Mucosa of stomach (tissue), 1 donor: ENCODE measurements around the gene HOMER1.

Source experiments
- H3K27me3 ChIP-seq: one replicate; pipeline ENCODE4 v1.7.0; 2013; ENCODE audit warnings: mild to moderate bottlenecking, low read length; ENCODE audit not compliant: control insufficient read depth, insufficient read depth
- H3K36me3 ChIP-seq: one replicate; pipeline ENCODE4 v1.7.0; 2013; ENCODE audit warnings: low read length; ENCODE audit not compliant: control insufficient read depth, insufficient read depth
- H3K4me1 ChIP-seq: one replicate; pipeline ENCODE4 v1.7.0; 2013; ENCODE audit warnings: mild to moderate bottlenecking, low read length; ENCODE audit not compliant: control insufficient read depth, insufficient read depth
- H3K4me3 ChIP-seq: one replicate; pipeline ENCODE4 v1.7.0; 2013; ENCODE audit warnings: low read length
- H3K9ac ChIP-seq: one replicate; pipeline ENCODE4 v1.7.0; 2013; ENCODE audit warnings: mild to moderate bottlenecking, low read length, moderate library complexity
- H3K9me3 ChIP-seq: one replicate; pipeline ENCODE4 v1.7.0; 2013; ENCODE audit warnings: mild to moderate bottlenecking, low read length, moderate library complexity; ENCODE audit not compliant: control insufficient read depth
- donor health status: Pancreatic carcinoma.

HOMER1 gene

GRCh38 chr5:79480991-79481390 is 32.9 kb downstream of the HOMER1 start:
- Histone ChIP-seq H3K9me3 (no peaks in the 10 kb centered on the region), H3K36me3 (no peaks in the 10 kb centered on the region), H3K4me3 (no peak overlapping the region), H3K9ac (no peak overlapping the region), H3K27me3 (no peaks in the 10 kb centered on the region), H3K4me1 (no peaks in the 10 kb centered on the region)

GRCh38 chr5:79475152-79475466 is 38.8 kb downstream of the HOMER1 start:
- H3K27me3 ChIP-seq: no peaks in the 10 kb centered on the region
- H3K9me3 ChIP-seq: no peaks in the 10 kb centered on the region
- H3K4me1 ChIP-seq: no peaks in the 10 kb centered on the region
- no peak overlapping the region for H3K4me3 ChIP-seq
- no peak overlapping the region for H3K9ac ChIP-seq
- H3K36me3 ChIP-seq: no peaks in the 10 kb centered on the region

DNA sequence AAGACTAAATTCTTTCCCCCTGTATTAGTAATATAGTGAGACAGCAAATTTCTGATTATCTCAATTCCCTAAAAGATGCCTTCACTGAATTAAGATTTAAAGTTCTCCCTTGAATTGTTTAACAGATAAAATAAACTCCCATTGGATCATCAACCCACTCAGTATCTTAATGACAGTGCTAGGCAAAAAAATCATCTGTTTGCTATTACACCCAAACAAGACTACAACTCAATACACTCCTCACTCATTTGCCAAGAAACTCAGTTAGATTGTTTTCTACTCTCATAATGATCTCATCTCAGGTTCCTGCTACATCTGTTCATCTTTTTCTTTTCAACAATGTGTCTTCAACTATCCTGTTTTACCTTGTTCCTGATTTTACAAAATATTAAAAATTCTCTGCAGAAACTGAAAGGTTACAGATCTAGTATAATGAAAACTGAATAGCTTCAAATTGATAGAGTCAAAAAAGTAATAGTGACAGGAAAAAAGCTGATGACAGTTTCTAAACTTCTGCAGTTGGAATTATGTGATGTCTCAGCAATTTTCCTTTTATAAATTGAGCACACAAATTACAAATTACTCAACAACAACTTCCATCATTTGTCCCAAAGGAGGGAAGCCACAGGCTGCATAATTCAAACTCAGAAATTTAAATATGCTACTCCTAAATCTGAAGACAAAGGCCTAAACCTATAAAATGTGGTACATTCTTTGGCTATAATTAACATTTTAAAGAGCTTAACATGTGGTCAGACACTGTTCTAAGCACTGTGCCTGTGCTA is 39.4 kb downstream of the HOMER1 start:
- H3K27me3 ChIP-seq: no peaks in the 10 kb centered on the region
- no peaks in the 10 kb centered on the region for H3K4me1 ChIP-seq
- no peaks in the 10 kb centered on the region for H3K9me3 ChIP-seq
- H3K4me3 ChIP-seq: no peak overlapping the region
- no peak overlapping the region for H3K9ac ChIP-seq
- H3K36me3 ChIP-seq: no peaks in the 10 kb centered on the region

DNA sequence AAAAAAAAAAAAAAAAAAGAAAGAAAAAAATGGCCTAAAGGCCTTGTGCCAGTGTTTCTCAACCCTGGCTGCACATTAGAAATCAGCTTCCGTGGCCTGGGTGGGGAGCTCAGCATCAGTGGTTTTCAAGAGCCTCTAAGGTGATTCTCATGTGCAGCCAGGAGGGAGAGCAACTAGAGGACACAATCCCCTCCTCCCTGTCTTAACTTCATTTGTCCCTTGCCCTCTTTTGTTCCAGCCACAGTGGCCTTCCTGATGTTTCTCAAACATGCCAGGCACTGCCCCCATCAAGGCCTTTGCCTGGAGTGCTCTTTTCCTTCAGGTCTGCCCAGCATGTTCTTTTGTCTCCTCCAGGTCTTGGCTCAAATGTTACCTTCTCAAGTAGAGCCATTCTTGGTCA is 42.4 kb downstream of the HOMER1 start:
- H3K4me3 ChIP-seq: no peak overlapping the region
- no peaks in the 10 kb centered on the region for H3K36me3 ChIP-seq

DNA sequence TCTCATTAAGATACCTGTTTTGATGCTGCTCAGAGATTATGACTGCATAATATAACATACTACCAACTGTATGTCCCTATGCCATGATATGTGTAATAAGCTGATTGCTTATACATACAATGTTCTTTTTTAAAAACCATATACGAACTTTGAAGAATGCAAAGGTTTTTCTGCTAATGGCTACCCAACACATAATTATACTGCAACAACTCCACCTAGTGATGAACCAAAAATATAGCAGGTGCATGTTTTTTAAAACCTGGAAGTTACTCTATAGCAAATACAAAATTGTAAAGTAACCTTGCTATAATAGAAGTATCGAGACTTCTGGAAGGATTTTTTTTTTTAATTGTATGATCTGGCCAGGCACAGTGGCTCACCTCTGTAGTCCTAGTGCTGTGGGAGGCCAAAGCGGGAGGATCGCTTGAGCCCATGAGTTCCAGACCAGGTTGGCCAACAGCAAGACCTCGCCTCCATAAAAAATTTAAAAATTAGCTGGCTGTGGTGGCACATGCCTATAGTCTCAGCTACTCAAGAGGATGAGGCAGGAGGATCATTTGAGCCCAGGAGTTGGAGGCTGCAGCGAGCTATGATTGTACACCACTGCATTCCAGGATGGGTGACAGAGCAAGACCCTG is 49.1 kb downstream of the HOMER1 start:
- H3K27me3 ChIP-seq: no peaks in the 10 kb centered on the region
- H3K4me1 ChIP-seq: no peaks in the 10 kb centered on the region
- no peak overlapping the region for H3K9ac ChIP-seq
- H3K36me3 ChIP-seq: no peaks in the 10 kb centered on the region
- H3K4me3 ChIP-seq: no peak overlapping the region
- H3K9me3 ChIP-seq: no peaks in the 10 kb centered on the region

More for the DNA sequence above, 42.4 kb downstream of the HOMER1 start:
- H3K4me1 ChIP-seq: no peaks in the 10 kb centered on the region
- H3K27me3 ChIP-seq: no peaks in the 10 kb centered on the region
- H3K9ac ChIP-seq: no peak overlapping the region
- no peaks in the 10 kb centered on the region for H3K9me3 ChIP-seq

GRCh38 chr5:79464278-79464677 is 49.7 kb downstream of the HOMER1 start:
- Histone ChIP-seq H3K36me3 (no peaks in the 10 kb centered on the region), H3K27me3 (no peaks in the 10 kb centered on the region), H3K9ac (no peak overlapping the region), H3K4me1 (no peaks in the 10 kb centered on the region), H3K9me3 (no peaks in the 10 kb centered on the region), H3K4me3 (no peak overlapping the region)

GRCh38 chr5:79459626-79460025 is 54.3 kb downstream of the HOMER1 start:
- no peak overlapping the region for H3K9ac ChIP-seq
- no peaks in the 10 kb centered on the region for H3K36me3 ChIP-seq
- no peaks in the 10 kb centered on the region for H3K9me3 ChIP-seq
- no peak overlapping the region for H3K4me3 ChIP-seq
- no peaks in the 10 kb centered on the region for H3K4me1 ChIP-seq
- H3K27me3 ChIP-seq: no peaks in the 10 kb centered on the region

- H3K9me3 ChIP-seq: no peaks in the 10 kb centered on the region
- no peaks in the 10 kb centered on the region for H3K4me1 ChIP-seq
- H3K4me3 ChIP-seq: no peak overlapping the region
- no peak overlapping the region for H3K9ac ChIP-seq
- no peaks in the 10 kb centered on the region for H3K27me3 ChIP-seq
- H3K36me3 ChIP-seq: no peaks in the 10 kb centered on the region
Observed at GRCh38 chr5:79456890-79457583, 56.9 kb downstream of the HOMER1 start.

GRCh38 chr5:79456400-79456799 is 57.5 kb downstream of the HOMER1 start:
- Histone ChIP-seq H3K4me1 (no peaks in the 10 kb centered on the region), H3K27me3 (no peaks in the 10 kb centered on the region), H3K4me3 (no peak overlapping the region), H3K36me3 (no peaks in the 10 kb centered on the region), H3K9ac (no peak overlapping the region), H3K9me3 (no peaks in the 10 kb centered on the region)

DNA sequence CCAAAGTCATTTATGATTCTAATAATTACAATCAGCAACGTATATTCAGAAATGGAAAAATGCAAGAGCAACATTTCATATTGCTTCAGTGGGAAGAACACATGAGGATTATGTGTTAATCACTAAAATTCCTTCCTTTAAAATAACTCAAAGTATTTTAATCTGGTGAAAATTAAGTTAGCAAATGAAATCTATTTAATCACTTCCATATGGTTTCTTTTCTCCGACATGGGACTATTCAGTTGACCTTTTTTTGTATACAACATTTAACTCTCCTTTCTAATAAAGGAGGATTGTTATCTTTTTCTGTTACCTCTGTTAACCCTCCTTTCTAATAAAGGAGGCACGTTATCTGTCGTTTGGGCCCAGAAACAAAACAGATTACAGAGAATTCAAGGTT is 59.9 kb downstream of the HOMER1 start:
- Histone ChIP-seq H3K27me3 (no peaks in the 10 kb centered on the region), H3K9me3 (no peaks in the 10 kb centered on the region), H3K4me1 (no peaks in the 10 kb centered on the region), H3K4me3 (no peak overlapping the region), H3K36me3 (no peaks in the 10 kb centered on the region), H3K9ac (no peak overlapping the region)

- H3K9me3 ChIP-seq: no peaks in the 10 kb centered on the region
- H3K4me3 ChIP-seq: no peak overlapping the region
- no peak overlapping the region for H3K9ac ChIP-seq
- H3K27me3 ChIP-seq: no peaks in the 10 kb centered on the region
- no peaks in the 10 kb centered on the region for H3K36me3 ChIP-seq
- H3K4me1 ChIP-seq: no peaks in the 10 kb centered on the region
Observed at GRCh38 chr5:79448336-79448735, 65.6 kb downstream of the HOMER1 start.

DNA sequence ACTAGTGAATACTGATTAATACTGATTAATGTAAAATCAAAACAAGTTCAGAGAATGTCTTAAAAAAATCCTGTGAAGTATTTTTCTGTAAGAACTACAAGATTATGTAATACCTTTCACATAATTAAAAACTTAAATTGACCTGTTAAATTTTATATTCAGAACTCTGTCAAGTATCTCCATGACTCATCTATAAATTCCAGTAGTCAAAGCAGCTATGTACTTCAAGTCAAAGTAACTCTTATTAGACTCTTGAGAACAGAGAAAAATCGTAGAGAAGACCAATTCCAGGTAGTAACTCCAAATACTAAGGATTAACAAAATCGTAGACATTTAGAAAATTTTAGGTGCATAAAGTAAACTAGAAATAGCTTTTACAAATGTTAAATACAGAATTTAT is 77.1 kb downstream of the HOMER1 start:
- Histone ChIP-seq H3K27me3 (no peaks in the 10 kb centered on the region), H3K9ac (no peak overlapping the region), H3K9me3 (no peaks in the 10 kb centered on the region), H3K4me3 (no peak overlapping the region), H3K36me3 (no peaks in the 10 kb centered on the region), H3K4me1 (no peaks in the 10 kb centered on the region)
